T-helper 1 cell (primary cell): ENCODE data around the gene BTG3.

Experiments
- DNase-seq, 5 donors: peaks; one replicate each; pipeline ENCODE4 v3.0.0-alpha.2; 2012 to 2020
- total RNA-seq, 4 donors: gene quantifications; one replicate each; lab custom pipeline; 2026; lab: John Stamatoyannopoulos, UW

Gene BTG3, protein sequence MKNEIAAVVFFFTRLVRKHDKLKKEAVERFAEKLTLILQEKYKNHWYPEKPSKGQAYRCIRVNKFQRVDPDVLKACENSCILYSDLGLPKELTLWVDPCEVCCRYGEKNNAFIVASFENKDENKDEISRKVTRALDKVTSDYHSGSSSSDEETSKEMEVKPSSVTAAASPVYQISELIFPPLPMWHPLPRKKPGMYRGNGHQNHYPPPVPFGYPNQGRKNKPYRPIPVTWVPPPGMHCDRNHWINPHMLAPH
- total RNA-seq: 47.2 to 81.0 (median 57.0) reads per million in 4 donors

DNA sequence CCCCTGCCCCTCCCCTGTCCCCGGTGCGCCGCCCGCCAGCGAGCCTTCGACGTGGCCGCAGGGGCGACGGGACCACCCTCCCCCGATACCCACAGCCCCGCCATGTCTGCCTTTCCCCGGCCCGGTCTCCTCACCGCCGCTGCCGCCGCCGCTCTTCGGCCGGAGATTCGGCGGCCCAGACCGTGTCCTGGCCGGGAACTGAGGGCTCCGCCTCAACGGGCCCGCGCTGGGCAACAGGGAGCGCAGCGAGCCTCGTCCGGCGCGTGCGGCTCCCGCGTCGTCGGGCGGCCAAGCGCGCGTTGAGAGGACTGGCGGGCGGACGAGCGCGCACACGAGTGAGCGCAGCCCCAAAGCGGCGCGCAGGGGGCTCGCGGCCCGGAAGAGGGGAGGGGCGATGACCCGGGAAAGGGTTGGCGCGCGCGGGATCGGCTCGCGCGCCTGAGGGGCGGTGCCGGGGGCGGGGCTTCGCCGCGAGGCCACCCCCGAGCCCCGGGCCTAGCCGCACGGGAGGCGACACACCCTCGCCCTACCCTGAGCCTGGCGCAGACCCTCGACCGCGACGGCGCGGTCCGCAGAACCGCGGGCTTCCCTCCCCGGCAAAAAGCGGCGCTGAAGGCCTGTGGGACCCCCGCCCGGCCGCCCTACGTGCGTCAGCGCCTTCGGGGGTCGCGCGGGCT, at the start of gene BTG3:
TSS of gene BTG3 (minus strand) at position 337 of the 677 bp plus-strand sequence. CDS start 3,757 bp downstream, outside the sequence.
- peak; percentile 68 to 87 (median 69) for DNase-seq

DNA sequence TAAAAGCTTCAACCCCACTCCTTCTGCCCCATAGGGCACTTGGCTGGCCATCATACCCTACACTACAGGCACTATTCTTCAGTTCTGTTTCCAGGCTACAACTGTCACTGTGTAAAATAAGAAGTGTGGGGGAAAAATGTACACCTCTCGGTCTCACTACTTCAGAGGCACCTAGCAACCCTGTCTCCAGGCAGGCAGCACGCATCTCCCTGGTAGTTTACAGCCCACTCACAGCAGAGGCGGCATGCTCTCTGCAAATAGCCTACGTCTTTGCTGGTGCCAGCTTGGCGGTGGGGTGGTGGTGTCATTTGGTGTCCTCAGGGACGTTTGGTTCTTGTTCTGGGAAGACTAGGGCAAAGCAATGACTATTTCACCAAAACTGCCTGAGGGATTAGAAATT, 48.2 kb upstream of the BTG3 start:
- DNase-seq: no peak

DNA sequence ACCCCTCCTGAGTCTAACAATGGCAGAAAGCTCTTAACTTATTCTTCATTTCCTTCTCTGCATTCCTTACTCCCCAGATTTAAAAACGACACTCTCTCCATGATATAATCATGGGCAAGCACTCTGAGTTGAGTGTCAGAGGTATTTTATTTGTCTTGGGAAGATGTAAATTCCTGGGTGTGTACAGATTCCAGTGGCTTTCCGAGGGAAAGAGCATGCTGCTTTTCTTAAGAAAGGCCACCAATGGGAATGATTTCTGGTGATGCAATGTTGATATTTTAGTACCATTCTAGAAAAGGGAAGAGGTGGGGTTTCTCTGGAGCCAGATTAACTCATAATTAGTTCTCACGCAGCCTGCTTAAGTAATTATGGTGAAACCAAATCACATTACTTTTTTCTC, 47.8 kb upstream of the BTG3 start:
- DNase-seq: no peak

DNA sequence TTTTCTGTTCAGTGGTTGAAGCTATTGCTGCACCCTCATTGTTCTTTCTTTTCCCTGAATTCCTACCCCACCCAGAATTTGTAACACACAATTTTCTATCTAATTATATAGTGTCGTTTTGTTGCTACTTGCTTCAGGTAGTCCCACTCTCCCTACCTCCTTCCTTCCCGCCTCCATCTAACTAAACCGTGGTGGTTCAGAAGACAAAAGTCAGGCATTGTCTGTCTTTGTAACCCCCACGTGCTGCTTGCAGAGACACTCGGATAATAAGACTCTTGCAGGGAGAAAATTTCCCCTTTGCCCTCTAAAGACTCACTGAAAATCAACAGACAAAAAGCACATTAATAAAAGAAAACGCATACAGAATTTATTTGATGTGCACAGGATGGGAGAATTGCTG, 46.2 kb upstream of the BTG3 start:
- no peak for DNase-seq

DNA sequence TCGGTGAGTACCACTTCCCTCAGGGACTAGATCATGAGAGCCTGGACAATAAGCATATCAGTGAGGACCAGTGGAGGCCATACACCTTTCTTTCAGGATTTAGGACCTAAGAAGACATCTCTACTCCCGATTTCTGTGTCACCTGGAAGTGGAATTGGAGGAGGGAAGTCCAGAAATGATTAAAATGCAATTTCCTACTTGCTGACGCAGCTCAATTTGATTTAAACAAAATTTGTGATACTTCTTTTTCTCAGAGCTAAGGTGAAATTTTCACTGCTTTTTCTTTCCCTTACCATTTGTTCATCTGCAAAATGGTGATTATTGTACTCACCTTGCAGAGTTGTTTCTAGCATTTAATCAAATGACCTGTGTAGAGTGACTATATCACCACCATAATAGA, 38.8 kb upstream of the BTG3 start:
- no peak for DNase-seq

DNA sequence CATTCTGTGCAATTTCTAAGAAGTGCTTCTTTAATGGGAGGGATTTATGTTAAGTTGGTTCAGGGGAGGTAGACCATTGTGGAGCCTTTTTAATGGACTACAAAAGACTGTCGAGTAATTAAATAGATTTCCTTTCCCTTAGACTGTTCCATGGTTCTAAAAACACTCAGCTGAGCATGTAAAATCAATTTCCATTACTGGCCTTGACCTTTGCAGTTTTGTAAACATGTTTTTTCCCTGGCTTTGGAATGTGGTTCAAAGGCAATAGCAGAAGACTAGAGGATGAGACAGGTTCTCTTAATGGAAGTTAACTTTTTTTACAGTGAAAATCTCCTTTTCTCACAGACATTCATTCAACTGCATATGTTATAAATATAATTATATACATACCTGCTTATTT, 37.6 kb upstream of the BTG3 start:
- no peak for DNase-seq

DNA sequence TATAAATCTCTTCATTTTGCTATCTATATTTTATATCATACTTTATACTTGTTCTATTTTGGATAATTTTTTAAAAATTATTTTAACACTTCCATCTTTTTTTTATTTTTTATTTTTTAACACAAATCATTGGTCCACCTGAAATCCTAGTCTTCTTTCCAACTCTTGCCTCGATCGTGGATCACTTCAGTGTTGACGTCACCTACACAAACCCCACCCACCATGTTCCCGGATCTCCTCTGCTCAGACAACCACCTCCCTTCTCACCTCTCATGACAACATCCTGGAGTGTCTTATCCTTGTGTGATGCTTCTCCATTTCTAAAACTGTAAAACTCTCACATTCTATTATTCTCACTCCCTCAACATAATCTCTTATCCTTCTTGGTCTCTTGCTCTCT, 34.1 kb upstream of the BTG3 start:
- no peak for DNase-seq

DNA sequence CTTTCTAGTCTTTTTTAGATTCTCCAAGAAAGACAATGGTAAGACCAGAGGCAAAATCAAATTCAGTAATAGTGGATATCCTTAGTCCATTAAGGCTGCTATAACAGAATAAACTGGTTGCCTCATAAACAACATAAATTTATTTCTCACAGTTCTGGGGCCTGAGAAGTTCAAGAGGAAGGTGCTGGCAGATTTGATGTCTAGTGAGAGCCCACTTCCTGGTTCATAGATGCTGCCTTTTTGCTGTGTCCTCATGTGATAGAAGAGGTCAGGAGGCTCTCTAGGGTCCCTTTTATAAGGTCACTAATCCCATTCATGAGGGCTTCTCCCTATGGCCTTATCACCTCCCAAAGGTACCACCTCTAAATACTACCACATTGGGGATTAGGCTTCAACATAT, 31.5 kb upstream of the BTG3 start:
- DNase-seq: no peak

DNA sequence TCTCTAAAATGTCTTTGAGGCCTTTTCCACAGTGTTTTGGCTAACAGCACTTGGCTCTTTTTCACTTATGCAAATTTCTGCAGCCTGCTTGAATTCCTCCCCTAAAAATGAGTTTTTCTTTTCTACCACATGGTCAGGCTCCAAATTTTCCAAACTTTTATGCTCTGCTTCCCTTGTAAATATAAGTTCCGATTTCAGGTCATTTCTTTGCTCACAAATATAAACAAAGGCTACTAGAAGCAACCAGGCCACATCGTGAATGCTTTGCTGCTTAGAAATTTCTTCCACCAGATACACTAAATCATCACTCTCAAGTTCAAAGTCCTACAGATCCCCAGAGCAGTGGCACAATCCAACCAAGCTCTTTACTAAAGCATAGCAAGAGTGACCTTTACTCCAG, 28.1 kb upstream of the BTG3 start:
- DNase-seq: no peak

DNA sequence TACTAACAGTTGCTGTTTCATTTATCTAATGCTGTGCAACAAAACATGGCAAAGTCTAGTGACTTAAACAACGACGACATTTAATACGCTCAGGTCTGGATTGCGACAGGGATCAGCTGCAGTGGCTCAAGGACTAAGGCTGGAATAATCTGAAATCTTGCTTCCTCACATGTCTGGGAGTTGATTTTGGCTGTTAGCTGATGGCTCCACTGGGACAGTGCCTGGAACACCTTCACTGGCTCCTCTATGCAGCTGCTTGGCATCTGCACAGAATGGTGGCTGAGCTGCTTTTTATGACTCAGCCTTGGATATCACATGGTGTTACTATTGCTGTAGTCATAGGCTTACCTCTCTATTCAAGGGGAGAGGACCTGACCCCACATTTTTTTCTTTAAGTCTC, 24.0 kb upstream of the BTG3 start:
- no peak for DNase-seq

DNA sequence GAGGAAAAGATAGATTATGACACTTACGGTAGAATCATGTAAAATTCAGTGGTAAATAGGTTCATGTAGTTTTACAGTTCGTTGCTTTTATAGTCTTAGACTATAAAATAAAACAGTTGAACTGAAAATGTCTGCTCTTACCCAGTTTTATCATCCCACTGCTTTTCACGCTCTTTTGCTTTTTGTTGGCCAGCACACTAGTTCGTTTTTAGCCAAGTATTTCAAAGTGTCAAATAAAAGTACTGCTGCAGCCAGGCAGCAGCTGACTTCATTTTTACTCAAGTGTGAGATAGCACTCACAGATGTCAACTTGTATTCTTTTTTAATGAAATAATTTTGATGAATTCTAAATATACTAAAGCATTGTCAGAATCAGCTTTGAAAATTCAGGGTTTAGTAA, 18.5 kb upstream of the BTG3 start:
- no peak for DNase-seq

DNA sequence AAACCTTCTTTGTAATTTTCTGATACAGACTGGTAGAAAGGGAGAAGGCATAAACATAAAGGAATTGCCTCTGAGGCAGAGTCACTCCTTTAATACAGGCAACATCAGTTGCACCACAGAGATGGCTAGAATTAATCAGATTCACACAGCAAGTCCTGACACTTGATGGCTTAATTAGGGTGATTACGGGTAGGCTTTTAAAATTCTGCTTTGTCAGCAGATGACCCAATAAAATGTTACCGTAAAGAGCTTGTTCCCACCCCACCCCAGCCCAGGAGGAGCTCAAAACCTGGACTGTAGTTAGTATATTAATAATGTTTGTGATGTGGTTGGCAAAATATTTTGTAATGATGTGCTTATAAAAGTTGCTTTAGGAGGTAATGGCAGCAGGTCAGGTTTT, 9.3 kb upstream of the BTG3 start:
- DNase-seq: no peak

DNA sequence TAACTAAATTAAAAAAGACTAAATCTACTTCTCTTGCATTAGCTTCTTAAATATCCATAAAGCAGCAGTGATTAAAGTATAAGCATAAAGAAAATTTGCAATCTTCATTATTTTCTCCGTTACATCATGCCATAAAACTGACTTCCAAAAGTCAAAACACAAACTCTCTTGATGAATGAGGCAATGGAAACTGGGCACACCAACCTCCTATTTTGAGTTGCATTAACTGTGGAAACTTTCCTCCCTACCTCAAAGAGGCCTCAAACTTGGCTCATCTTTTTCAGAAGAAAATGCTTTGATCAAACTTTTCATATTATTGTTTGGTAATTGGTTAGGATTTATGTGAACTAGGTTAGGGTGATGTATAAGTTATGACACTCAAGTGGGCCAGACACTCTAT, 4.1 kb upstream of the BTG3 start:
- DNase-seq: no peak

DNA sequence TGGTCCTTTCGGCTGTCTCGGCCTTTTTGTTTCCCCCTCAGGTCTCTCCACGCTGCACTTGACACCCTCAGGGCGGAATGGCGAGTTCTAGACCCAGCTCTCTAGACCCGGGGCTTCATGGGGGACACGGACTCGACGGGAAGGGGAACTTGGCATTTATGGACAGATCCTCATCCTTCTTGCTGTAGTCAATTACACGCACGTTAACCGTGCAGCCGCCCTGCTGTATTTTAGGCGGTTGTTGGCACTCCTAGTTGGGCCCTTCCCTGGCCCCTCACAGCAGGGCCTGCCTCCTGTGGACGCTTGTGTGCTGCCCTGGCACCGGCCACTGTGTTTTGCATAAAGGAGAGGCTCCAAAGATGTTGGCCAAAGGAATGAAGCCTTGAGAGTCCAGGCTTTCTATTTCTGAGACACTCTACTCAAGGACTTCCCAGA, 558 bp upstream of the BTG3 start:
- peak in 1 of 5 donors; percentile 7 for DNase-seq

DNA sequence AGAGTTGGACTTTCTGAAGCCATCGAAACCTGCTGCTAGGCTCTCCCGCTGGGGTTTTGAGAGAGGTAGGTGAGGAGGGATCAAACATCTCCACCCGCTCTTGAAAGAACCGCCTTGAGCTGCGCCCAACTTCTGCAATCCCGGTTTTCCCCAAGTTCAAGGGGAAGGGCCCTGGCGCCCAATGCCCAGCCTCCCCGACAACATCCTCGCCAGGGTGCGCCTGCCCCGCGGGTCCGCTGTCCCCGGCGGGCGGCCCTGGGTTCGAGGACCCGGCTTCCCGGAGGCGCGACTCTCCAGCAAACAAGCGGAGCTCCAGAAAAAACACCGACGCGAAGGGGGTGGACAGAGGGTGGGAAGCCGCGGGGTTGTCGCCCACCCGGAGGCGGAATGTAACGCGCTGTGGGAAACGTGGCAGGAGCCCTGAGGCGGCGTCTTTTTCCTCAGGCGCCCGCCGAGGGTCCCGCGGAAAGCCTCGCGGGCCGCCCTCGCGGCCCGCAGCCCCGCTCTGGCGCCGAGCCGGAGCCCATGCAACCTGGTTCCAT, 607 bp downstream of the BTG3 start:
- peak in 4 of 5 donors; percentile 7 to 19 (median 11) for DNase-seq

DNA sequence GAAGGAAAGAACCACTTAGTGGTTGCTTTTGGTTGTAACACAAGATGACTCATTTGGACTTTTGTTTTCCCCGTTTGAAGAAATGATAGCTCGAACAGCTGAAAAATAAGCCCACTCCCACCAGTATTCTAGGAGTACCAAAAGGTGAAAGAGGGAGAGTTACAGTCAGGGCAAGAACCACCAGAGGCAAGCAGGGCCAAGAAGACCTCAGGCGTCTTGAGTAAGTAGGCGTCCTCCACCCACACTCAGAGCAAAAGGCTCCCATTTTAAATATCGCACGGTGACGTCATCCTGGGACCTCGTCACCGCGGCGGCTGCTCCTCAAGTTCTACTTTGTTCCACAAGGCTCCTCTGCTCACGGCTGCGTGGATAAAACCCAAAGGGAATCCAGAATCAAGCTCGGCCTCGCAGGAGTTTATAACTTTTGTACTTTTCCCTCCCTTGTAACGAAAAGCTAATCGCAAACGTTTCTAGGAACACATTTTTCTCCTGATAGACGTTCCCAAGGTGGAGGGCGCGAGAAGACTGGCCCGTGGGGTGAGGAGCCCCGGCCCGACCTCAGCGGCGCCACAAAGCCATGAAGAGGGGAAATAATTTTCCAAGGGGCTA, 1.2 kb downstream of the BTG3 start:
- peak; percentile 59 to 87 (median 70) for DNase-seq

DNA sequence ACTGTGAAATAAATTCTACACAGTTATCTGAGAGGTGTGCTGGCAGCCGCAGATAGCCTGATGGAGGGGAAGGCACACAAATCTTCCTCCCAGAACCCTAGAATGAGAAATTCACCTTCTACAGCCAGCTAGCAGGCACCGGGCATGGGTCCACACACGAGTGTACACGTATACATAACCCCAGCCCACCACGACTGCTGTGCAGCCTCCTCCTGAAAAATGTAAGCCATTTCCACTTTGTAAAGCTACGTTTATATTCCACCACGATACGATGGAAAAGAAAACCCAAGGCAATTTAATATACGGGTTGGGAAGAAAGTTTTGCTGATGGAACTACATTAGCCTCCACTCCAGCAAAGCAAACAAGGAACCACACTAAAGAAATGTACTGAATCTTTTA, 1.8 kb downstream of the BTG3 start:
- DNase-seq: no peak

DNA sequence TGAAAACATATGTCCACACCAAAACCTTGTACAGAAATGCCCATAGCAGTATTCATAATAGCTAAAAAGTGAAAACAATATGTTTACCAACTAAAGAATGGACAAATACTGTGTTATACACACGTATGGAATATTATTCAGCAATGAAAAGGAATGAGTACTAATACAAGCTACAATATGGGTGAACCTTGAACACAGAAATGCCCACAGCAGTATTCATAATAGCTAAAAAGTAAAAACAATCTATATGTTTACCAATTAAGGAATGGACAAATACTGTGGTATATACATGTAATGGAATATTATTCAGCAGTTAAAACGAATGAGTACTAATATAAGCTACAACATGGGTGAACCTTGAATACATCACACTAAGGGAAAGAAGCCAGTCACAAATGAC, 3.0 kb downstream of the BTG3 start:
- no peak for DNase-seq

DNA sequence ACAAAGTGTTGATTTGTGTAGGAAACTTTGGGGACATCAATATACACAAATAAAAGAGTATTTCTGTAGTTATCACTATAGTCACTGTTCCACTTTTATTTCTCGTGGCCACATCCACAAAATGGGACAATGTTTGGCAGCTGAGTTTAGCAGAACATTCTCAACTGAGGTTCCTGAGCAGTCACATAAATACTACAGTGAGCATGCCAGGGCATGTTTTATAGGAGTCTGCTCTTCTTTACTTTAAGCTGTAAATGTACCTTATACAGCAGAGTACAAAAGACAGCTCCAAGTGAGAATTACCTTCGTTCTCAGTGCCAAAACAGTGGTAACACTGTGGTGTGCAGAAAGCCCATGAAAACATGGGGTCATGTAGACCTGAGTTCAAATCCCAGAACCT, 5.0 kb downstream of the BTG3 start:
- no peak for DNase-seq

DNA sequence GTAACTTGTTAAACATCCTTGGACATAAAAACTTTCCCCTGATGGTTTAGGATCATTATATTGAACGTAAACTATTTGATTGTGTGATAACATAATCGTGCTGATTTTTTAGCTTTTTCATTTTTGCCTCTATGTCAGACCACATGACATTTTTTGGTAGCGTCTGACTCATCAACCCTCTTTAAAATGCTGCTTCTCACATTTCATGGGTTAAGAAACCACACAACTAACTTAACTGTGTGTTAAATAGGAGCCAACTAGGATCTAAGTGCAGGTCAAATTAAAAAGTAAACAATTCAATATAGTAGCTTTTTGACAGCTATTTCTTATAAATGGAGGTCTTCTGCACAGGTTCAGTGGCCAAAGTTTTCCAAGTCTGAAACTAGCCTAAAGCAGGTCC, 9.8 kb downstream of the BTG3 start:
- no peak for DNase-seq

DNA sequence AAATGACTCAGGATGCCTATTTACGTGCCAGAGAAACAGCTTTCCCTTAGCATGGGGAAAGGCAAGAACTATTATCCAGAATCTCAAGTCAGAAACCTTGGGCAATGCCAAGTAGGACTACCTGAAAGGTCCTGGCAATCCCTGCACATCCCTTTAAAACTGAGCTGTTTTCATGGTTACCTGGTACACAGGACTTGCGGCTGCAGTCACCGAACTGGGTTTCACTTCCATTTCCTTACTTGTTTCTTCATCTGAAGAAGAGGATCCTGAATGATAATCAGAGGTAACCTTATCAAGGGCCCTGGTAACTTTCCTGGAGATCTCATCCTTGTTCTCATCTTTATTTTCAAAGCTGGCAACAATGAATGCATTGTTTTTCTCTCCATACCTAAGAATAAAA, 14.3 kb downstream of the BTG3 start:
- no peak for DNase-seq

DNA sequence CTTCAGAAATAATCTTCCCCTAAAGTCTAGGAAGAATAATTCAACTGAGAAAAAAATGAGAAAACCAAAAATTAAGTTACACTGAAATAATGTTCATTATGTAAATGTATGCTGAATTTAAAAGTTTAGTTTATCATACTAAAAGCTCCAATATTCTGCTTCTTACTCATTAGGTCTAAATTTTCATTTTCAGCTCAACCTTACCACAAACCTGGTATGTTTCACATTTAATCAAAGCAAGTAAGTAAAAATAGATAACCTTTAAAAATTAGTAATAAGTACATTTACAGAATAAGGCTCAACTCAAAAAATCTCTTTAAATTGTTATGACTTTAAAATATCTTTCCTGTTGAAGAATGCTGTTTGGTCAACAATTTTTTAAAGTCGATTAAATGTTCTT, 15.0 kb downstream of the BTG3 start:
- no peak for DNase-seq

DNA sequence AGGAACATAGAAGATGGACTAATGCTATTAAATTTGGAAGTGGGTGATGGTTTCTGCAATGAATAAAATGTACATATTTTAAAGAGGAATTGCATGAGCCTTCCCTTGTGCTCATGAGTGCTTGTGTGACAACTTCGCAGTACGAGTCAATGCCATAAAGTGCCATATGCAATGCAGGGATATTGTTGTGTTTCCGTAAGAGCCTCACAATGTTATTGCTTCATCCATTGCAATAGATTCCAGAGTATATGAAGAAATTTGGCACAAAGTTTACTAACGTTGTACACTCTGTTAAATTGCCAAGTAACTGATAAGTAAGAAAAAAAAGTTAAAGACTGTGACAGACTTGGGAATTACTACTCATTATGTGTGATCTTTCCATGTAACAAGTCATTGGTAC, 22.3 kb downstream of the BTG3 start:
- DNase-seq: no peak

DNA sequence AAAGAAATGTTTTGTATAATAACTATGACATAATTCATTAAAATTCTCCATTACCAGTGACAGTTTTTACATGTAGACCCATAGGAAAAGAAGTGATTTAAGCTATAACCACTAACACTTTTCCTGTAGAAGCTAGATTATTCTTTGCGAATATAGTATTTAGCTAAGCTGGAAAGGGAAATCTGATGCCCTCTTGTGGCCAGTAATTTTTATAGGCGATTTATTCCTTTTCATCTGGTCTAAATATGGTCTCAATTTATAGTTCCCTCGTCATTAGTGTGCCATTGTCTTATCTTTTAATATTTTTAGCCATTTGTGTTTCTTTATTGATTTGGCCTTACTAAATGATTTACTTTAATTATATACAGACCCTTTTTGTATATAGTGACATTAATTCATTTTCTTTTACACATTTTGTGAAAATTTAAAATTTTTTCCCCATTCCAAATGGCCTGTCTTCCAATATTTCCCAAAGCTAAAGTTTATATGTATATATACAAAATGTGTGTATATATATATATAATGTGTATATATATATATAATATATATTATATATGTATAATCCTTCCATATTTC, 26.7 kb downstream of the BTG3 start:
- DNase-seq: peak in 1 of 5 donors; percentile 27
